ENCODE data around the gene DHRSX.
"Not testable (repeated sequence)": the region's sequence is repeated elsewhere in the genome, so short reads cannot be mapped to it uniquely, and the experiment has no call there.

DHRSX gene

GRCh38 chrX:2387614-2388239, 113.0 kb downstream of the DHRSX start:
- no peak for DNase-seq

GRCh38 chrX:2385224-2385623, 115.6 kb downstream of the DHRSX start:
- no peak for DNase-seq

GRCh38 chrX:2384486-2384885, 116.3 kb downstream of the DHRSX start:
- no peak for DNase-seq

- no peak for DNase-seq
Measured at GRCh38 chrX:2383735-2384134, 117.0 kb downstream of the DHRSX start.

DNA sequence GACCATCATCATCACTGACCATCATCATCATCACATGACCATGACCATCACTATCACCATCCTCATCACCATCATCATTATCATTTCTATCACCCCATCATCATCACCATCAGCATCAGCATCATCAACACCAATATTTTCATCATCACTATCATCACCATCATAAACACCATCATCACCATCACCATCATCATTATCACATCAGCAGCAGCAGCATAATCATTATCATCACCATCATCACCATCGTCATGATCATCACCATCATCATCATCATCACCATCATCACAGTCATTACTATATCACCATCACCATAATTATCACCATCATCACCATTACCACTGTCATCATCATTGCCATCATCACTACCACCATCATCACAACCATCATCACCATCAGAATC, 117.6 kb downstream of the DHRSX start:
- DNase-seq = no peak

- not testable (repeated sequence) for DNase-seq
Measured at GRCh38 chrX:2382433-2383048, 118.2 kb downstream of the DHRSX start.

DNA sequence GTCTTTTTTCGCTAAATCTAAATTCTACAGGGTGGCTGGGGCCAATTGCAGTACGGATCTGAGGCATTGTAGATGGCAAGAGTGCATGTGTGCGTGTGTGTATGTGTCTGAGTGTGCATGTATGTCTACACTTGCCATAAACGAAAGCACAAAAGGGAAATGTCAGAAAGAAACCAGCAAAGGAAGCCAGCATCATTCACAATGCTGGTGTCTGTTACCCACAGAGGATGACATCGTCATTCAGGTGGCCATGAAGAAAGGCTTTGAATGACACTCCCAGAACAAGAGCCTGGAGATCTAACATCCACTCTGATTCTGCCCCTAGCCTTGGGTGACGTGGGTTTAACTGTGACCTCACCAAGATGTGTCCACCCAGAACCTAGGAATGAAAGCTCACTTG, 124.6 kb downstream of the DHRSX start:
- DNase-seq = no peak

DNA sequence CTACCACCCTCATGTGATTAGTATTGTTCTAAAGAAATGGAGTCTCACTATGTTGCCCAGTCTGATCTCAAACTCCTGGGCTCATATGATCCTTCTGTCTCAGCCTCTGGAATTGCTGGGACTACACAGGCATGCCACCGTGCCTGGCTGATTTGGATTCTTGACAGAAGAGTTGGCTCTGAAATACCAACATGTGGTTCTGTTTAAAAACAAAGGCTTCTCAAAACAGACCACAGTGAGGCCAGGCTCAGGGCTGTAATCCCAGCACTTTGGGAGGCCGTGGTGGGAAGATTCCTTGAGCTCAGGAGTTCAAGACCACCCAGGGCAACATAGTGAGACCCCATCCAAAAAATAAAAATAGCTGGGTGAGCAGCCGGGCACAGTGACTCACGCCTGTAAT, 126.7 kb downstream of the DHRSX start:
- DNase-seq = no peak

DNA sequence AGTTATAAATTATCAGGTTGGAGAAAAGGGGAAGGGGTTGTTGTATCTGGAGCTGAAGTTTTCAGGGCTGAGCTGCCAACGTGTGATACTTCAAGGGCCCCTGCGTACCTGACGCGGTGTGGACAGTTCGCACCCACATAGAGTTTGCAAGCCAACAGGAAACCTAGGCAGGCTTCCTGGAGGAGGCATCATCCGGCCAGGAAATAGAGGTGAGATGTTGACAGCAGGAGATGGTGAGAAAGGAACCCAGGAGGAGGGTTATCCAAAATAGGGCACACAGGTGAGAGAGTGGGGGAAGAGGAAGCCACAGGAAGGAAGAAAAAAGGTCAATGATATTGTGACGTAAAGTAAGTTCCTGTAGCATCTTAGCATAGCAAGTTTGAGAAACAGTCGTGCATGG, 127.2 kb downstream of the DHRSX start:
- no peak for DNase-seq

GRCh38 chrX:2371026-2371711, 129.6 kb downstream of the DHRSX start:
- no peak for DNase-seq

DNA sequence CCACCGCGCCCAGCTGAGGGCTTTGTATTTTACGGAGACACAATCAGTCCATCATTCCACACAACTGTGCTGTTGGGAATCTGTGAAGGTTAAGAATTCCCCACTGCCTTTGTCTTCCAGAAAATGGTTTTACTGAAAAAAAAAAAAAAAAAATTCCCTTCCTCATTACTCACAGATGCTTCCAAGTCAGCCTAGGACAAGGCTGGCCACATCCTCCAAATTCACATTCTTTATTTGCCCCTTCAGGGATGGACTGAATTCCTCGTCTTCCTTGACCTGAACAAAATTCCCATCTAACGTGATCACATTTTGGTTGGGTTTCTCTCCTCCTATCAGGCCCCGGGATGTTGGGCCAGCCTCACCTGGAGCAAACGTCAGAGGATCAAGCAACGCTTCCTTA, 130.3 kb downstream of the DHRSX start:
- DNase-seq = no peak

DNA sequence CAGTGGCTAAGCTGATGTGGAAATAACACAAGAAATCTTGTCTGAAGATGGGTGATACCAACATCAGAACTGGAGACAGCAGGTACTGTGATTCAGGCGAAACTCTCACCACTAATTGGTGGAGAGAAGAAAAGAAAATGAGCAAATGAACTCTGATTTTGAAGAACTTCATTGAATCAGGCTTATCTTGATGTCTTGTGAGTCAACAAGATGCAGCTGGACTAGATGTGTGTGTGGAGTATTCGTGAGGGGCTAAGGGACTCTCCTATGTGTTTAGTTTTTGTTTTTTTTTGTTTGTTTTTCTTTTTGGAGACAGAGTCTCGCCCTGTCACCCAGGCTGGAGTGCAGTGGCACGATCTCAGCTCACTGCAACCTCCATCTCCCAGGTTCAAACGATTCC, 131.6 kb downstream of the DHRSX start:
- DNase-seq = no peak

- DNase-seq = no peak
Measured at GRCh38 chrX:2360731-2361130, 140.0 kb downstream of the DHRSX start.

GRCh38 chrX:2359522-2359921, 141.3 kb downstream of the DHRSX start:
- not testable (repeated sequence) for DNase-seq

- DNase-seq = no peak
Measured at GRCh38 chrX:2351999-2352995, 148.5 kb downstream of the DHRSX start.

GRCh38 chrX:2351321-2351720, 149.5 kb downstream of the DHRSX start:
- DNase-seq = no peak

- DNase-seq = not testable (repeated sequence)
Measured at GRCh38 chrX:2350703-2351102, 150.1 kb downstream of the DHRSX start.

- not testable (repeated sequence) for DNase-seq
Measured at GRCh38 chrX:2350036-2350435, 150.7 kb downstream of the DHRSX start.

GRCh38 chrX:2348211-2348610, 152.6 kb downstream of the DHRSX start:
- DNase-seq = no peak

GRCh38 chrX:2346158-2346557, 154.6 kb downstream of the DHRSX start:
- no peak for DNase-seq

DNA sequence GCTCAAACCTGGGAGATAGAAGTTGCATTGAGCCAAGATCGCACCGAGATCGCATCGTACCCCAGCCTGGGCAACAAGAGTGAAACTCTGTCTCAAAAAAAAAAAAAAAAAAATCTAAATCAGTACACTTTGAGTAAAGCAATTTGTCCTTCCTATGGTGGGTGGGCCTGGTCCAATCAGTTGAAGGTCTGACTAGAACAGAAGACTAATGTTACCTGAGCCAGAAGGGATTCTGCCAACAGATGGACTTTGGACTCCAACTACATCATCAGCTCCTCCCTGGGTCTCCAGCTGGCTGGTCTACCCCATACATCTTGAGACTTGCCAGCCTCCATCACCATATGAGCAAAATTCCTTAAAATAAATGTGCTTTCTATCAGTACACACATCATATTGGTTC, 155.2 kb downstream of the DHRSX start:
- DNase-seq = no peak

DNA sequence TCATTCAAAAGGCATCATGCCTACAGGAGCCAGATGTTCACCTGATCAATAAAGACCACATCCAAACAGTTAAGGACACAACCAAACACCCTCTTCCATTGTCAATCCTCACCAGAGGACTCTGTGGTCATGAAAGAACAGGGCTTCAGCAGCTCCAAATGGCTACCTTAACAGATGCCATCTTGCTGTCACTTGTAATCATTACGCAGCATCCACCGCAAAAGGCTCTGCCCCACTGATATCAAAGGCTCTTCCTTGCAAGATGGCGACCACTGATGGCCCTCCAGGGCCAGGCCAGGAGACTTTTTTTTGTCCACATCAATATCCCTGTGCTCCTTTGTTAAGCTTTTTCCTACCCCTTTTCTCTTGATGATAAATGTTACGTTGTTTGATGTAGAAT, 157.4 kb downstream of the DHRSX start:
- no peak for DNase-seq

DNA sequence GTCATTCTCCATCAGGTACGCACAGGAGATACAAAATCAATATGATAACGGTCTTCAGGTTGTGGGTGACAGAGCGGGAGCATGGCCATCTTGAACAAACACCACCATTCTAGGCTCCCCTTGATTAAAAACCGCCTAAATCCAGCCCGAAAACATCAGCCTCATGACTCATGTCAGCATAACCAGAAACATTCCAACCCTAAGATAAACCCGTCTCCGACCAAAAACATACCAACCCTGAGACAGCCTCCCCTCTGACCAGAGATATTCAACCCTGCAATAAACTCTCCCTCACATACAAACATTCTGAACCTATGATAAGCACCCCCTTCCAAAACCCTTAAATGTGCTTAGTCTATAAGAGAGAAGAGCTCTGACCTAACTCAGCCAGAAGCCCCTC, 157.9 kb downstream of the DHRSX start:
- DNase-seq = no peak

Data from activated CD8-positive, alpha-beta memory T cell treated with anti-CD3 and anti-CD28 coated beads, Interleukin-2, amount 50 U/mL, for 4 hours (primary cell).